SKM-1 (cell line): ENCODE data around the gene PKN2.

Experiments
- DNase-seq: peaks from one replicate; lab custom pipeline; 2025; ENCODE audit not compliant: unreplicated experiment; lab: John Stamatoyannopoulos, UW

The PKN2 gene

DNA sequence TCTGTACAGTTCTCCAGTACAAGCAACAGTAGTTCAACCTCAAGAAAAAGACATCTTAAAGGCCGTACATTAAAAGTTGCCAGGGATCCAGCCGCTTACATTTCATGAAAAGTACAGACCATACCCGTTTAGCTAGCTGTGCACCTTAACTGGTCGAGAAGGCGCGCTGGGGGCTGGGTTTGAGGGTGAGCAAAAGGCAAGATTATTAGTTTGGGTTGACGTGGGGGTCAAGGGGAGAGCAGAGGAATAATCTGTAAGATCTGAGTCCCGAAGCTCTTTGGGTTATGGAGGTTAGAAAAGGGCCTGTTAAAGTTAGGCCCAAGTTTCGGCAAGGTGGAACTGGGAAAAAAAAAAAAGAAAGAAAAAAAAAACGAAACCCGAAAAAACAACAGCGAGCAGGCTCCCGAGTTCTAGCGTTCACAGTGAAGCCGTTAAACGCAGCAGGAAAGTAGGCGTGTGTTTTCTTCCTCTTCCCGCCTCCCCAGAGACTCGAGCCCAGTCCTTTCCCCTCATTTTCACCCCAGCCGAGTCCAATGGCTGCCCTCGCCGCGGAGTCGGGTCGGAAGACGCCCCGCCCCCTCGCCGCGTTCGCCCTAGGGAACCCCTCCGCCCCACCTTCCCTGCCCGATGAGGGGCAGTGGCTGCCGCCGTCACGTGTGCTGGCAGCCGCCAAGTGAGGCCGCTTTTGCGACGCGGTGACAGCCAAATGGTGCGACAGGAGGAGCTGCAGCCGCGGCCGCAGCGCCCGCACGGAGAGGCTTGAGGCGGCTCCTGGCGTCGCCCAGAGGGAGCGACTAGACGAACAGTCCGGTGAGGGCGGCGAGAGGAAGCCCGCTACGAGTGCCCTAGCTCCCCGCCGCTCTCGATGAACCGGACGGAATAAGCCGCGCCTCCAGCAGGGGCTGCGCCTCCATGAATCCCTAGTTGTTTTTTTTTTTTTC is at the start of gene PKN2:
TSS of gene PKN2 (plus strand) at position 733 of the 941 bp plus-strand sequence. CDS start 308 bp downstream, outside the sequence.
- DNase-seq: peak; percentile 94

DNA sequence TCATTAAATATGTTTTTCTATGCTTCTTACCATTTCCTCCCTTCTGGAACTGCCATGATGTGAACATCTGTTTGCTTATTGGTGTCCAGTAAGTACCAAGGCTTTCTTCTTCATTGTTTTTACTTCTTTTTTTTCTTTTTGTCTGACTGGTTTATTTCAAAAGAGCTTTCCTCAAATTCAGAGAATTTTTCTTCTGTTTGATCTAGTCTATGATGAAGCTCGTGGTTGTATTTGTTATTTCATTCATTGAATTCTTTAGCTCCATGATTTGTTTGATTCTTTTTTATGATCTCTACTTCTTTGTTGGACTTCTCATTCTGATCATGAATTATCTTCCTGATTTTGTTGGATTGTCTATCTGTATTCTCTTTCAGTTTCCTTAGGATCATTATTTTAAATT is 49.5 kb upstream of the PKN2 start:
- DNase-seq: no peak

DNA sequence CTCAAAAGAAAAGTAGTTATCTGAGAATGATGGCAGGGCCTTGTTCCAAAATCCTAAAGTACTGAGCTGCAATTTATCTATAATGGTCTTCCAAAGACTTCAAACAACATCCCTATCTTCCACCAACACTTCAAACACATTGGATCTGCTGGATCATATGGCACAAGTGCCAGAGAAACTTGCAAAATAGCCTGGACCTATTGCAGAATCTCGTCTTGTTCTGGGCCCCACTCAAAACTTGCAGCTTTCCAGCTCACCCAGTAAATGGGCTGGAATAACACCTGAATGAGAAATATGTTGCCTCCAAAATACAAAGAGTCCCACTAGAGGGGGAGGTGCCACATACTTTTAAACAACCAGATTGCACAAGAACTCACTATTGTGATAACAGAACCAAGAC is 44.0 kb upstream of the PKN2 start:
- DNase-seq: no peak

DNA sequence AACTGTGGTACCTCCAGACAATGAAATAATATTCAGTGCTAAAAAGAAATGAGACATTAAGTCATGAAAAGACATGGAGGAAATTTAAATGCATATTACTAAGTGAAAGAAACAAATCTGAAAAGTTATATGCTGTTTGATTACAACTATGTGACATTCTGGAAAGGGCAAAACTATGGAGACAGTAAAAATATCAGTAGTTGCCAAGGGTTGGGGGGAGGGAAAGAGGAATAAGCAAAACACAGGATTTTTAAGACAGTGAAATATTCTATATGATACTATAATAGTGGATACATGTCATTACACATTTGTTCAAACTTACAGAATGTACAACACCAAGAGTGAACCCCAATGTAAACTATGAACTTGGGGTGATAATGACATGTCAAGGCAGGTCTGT is 38.2 kb upstream of the PKN2 start:
- DNase-seq: no peak

DNA sequence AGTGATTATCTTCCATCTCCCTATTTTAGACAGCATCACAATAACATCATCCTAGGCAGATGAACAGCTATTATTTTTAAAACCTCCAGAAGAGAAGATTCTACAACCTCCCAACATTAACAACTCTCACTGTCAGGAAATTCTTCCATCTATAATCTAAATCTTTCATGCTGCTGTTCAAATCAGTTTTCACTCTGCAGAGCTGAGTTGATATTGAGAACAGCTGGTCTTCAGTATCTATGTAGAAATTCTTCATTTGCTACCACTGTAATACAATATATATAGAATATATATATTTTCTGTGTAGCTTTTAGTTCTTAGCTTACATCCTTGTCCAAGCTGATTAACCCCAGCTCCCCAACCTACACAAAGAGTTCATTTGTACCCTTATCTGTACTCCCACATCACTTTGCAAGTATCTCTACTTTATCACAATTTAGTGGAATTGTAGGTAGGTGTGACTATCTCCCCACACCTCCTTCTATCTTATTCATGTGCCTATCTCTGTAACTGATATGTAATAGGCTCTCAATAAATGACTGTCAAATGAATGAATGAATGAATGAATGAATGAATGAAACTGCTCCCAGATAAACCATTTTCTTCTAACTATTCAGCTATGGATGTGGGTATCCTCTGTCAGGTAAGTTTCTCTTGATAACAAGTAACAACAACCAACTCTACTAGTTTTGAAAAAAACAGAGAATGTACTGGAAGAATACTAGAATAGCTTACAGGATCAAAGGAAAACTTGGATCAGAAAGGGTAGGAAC is 37.4 kb upstream of the PKN2 start:
- DNase-seq: no peak

DNA sequence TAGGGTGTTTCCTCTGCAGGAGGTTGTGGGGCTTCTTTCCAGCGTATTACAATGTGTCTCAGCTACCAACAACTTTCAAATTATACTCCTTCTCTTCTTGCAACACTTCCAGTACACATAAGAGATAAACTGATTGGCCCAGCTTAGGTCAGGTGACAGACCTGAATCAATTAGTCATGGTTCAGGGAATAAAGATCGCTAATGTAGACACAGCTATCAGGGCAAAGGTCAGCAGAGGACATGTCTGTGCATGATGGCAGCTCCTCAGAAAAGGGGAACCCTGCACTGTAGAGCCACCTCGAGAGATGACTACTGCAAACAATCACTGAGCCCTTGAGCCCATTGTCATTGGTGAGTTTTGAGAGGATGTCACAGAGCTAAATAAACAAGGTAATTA is 36.8 kb upstream of the PKN2 start:
- DNase-seq: peak; percentile 59

DNA sequence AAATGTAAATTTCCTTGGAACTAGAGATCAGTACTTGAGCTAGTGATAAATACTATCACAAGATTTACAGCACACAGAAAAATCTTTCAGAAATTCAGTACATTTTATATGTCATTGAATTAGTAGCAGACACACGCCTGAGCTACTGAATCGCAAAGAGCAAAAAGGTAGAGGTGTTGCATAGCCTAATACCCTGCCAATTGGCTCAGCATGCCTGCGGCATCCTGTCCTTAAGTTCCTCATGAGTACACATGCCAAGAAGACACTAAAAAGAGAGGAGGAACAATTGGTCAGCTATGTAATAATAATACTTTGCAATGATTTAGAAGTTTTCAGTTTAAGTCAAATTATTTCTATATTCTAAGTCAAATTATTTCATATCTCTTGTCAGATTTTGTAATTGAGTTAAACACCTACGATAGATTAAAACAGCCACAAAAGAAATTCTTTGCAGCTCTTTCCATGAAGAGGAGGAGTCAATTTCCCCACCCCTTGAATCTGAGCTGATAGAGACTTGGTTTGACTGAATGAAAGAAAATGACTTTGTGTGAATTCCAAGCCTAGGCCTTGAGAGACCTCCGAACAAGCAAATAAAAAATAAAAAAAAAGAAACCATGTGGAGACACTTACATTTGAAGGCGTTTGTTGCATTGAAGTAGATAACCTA is 36.2 kb upstream of the PKN2 start:
- DNase-seq: no peak

DNA sequence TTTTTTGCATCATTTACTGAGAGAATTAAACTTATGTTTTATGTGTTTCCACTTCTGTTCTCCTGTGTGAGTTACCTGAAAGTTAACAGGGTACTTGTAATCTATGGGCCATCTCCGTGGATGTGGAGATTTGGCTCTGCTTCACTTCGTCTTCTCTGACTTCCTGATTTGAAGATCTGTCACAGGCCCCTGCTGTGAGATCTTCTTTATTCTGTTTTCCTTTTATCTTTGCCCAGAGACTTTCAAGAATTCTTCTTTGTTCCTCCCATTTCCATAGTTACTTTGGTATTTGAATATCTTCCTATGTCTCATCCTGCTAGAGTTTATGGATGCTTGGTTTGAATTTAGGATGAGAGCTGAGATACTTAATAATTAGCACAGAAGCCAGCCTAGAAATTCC is 35.4 kb upstream of the PKN2 start:
- no peak for DNase-seq

DNA sequence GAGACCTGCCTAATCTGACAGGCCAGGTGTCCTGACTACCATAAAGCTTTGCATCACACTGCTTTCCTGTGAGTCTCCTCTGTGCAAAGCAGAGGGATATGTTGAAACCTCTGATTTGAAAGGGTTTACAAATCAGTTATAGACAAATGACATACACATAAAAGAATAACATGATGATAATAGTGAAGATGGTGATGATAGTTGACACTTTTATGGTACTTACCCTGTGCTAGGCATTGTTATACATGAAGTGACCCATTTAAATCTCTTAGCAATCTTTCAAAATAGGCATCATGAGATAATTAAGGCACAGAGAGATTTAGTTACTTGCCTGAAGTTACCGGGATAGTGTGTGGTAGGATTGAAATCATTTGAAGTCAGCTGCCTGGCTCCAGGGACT is 34.1 kb upstream of the PKN2 start:
- DNase-seq: no peak

DNA sequence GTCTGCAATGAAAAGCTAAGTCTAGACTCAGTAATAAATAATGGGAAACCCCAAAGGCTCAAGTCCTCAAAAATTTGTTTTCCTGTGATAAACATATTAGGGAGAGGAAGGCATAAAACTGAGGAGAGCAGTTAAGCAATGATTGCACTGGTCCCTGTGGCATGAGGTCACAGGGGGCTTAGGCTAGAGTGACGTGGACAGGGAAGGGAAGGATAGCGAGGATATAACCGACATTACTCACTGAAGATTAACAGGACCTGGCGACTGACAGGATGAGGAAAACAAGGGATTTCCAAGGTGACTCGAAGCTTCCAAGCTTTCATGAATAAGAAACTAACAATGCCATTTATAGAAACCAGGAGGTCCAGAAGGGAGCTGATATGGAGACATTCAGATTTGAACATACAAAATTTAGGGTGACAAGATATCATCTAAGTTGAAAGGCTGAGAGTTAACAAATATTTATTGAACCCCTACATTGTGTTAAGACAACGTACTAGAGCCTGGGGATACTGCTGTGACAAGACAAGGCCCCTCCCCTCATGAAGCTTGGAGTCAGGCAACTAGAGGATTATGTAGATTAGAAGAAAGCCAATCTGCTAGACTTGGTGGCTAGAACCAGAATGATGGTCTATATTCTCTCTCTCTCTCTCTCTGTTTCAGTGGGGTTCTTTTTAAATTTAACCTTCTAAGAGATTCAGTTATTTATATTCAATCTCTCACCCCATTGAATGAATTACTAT is 33.2 kb upstream of the PKN2 start:
- no peak for DNase-seq

DNA sequence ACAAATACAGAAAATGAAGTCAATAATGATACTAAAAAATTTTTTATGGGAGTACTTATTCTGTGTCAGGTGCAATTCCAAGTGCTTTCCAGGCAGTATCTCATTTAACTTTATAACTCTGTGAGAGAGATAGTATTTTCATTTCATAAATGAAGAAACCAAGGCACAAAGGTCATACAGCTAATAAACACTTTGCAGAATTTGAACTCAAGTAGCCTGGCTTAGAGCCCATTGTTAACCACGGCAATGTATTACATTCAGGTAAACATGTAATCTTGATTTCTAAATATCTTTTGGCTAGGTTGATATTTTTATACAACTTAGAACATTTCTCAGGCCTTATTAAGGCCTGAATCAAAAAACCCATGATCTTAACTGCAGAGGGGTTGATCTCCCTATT is 28.9 kb upstream of the PKN2 start:
- DNase-seq: no peak

DNA sequence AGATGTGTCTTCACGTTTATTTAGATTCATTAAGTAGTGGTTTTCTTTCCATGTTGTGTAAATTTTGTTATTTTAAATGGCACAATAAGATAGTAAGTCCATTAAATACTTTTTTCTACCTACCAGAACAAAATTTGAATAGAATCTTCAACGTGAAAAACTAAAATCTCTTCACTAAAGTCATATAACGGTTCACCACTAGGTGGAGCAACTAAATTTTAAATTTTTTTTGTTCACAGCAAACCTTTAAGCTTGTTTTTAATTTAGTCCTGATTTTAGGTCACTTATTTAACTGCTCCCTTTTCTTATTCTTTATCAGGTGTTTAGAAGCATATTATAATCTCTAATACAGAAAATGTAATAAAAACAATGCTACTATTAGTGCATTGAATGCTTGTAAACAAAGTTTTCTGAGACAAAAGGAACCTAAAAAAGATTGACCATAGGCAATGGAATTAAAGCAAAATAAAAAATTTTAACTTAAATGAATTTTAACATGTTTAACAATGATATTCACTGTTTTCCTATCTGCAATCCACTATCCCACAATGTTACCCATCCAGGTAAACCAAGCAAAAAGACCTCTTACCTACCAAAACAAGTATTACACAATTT is 28.3 kb upstream of the PKN2 start:
- DNase-seq: peak; percentile 15

DNA sequence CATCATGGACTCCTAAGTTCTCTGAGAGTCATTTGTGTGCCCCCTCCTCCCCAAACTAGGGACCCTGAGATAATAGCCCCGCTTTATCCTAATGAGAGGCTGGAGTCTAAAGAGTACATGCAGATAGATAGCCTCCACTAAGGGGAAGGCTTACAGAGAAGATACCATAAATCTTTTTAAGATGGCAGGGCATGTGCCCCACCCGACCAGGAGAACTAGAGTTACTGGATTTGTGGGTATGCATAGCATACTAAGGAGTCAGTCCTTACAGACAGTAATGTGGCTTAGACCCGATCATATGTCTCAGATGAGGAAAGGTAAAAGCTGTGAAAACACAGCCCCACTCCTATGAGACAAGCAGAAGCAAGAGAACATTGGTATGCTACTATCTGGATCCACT is 25.7 kb upstream of the PKN2 start:
- DNase-seq: no peak

DNA sequence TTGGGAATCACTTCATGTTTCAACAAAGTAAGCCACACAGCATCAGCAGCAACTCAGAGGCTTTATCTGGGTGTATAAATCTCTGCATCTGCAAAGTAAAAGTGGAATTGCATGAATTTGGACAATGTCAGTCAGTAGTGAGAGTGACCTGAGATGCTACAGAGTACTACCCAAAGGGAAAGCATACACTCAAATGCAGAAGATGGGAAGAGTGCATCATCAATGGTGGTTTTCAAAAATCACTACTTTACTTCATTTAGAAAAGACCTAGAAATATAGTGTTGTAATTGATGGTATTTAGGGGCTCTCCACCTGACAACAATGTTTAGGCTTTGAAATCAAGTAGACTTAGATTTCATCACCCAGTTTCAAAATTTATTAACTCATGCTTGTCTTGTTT is 24.5 kb upstream of the PKN2 start:
- no peak for DNase-seq

DNA sequence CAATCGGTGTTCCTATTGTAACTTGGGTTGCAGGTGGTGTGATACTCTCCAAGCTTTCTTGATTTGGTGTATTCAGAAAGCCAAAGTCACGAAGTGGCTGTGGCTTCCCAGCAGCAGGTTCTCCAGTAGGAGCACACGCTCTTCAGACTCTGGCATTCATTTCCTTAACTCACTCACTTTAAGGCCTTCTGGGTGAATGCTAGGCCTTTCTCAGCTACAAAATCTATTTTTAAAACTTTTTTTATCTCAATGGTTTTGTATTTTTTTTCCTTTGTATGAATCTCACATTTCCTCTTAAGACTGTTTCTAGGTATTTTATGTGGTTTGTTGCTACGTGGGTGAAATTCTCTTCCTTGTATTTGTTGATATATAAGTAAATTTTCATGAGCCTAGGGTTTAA is 22.9 kb upstream of the PKN2 start:
- no peak for DNase-seq

DNA sequence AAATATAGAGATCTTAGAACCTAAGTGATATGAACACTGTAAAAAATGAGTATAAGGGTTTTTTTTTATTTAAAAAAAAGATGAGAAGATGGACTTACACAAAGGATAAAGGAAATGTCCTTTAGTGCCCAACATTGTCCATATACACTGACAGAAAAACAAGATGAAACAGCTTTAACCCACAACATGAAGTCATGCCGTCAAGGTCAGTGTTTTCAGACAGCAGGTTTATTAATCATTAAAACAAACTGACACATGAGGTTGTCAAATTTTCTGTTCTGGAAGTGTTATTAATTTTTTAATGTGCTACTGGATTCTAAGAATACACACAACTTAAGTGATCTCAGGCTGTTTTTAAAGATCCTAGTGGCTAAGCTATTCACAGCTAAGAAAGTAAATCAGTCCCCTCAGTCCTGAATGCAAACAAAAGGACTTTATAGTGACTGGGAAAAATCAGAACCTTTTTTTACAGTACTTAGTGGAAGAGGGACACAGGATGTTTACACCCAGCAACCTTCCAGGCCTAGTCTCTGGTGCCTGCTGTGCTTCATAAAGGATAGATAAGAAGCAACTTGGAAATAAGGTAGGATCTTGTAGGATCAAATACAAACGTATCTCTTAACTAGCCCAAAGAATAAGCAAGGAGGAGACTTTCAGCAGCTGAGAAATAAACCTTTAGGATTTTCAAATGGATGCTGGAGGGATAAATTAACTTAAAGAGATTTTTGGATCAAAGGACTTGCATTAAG is 21.9 kb upstream of the PKN2 start:
- DNase-seq: no peak

DNA sequence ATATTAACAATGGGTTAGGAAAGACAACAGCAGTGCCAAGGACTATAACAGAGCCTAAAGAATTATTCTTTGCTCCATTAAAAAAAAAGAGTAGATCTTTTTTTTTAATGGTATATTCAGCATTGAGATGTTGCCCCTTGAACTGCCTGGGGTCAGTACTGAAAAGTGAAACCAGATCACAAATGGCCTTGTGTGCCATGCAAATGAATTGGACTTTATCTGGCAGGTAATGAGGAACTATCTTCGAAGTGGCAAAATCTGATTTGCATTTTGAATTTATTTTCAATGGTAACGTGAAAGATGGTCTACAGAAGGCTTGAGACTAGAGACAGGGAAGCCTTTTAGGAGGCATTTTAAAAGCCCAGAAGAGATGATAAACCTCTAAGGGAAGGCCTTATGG is 21.4 kb upstream of the PKN2 start:
- DNase-seq: no peak

DNA sequence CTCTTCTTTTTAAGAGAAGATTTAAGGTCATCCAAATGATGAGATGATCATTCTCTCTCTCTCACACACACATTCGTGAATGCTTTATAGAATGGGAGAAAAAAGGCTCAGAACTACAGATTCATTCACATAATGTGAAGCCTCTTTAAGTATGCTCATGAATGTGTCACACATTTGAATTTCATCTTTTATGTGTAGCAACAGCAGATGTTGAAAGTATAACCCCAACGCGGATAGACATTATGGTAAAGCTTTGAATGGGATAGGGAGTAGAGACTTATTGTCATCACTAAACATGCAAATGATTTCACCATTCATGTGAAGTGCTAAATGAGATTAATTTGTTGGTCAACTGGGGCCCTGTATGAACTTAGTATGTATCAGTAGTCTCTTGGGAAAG is 15.7 kb upstream of the PKN2 start:
- DNase-seq: no peak

DNA sequence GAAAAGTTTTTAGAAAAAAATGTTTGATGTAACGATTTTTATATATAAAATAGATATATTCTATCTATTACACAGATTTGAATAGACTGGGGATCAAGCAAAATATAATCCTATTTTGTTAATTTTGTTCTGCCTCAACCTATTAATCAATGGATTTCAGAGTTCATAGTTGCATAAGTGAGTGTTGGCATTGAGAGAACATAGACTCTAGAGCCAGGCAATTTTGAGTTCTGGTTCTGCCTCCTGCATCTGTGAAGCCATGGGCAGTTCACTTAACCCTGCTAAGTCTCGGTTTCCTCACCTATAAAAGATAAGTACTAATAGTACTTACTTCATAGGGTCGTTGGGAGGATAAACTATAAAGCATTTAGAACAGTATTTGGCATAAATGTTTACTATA is 13.6 kb upstream of the PKN2 start:
- no peak for DNase-seq

DNA sequence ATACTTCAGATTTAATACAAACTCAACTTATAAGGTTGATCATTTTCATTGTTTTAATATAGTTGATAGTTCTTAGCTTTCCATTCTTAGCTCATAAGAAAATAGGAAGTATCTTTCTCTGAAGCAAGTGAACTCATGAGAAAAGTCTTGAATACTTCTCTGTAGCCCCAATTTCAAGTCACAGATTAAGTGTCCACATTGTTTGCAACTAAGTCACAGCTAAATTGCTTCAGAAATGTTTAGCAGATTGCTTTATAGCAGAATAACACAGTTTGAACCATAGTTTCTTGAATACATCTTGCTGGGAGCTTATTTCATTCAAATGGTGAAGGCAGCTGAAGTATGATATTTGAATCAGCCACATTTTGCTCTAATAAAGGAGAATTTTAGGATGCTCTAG is 10.6 kb upstream of the PKN2 start:
- no peak for DNase-seq
